Nephron (organoid): ENCODE data around the gene SERPINB10.

Experiments used
- H3K27ac Mint-ChIP-seq, 3 experiments: 2 replicates each; pipeline ENCODE4 v1.8.0; 2020; ENCODE audit warnings: mixed read lengths in 3 of 3, mild to moderate bottlenecking in 2 of 3, moderate library complexity in 1 of 3
- H3K27me3 Mint-ChIP-seq: 2 replicates; pipeline ENCODE4 v1.8.0; 2021; ENCODE audit warnings: low read depth, mild to moderate bottlenecking, moderate library complexity, mixed read lengths
- H3K36me3 Mint-ChIP-seq: 2 replicates; pipeline ENCODE4 v1.8.0; 2020; ENCODE audit warnings: low read depth, mixed read lengths
- H3K4me1 Mint-ChIP-seq: 2 replicates; pipeline ENCODE4 v1.8.0; 2020; ENCODE audit warnings: mixed read lengths
- H3K4me3 Mint-ChIP-seq, 3 experiments: 2 replicates each; pipeline ENCODE4 v1.8.0; 2020; ENCODE audit warnings: mild to moderate bottlenecking in 3 of 3, mixed read lengths in 3 of 3, moderate library complexity in 2 of 3
- H3K9me3 Mint-ChIP-seq: 2 replicates; pipeline ENCODE4 v1.8.0; 2020; ENCODE audit warnings: mixed read lengths
- TF ChIP-seq, protein P1 (sequence below), 3 experiments: fragments of 200-600 bp; sonication (generic); IDR thresholded peaks; one replicate each; pipeline ENCODE4 v1.5.0; 2021; ENCODE audit warnings: antibody characterized with exemption in 3 of 3; ENCODE audit not compliant: unreplicated experiment in 3 of 3

The SERPINB10 gene

DNA sequence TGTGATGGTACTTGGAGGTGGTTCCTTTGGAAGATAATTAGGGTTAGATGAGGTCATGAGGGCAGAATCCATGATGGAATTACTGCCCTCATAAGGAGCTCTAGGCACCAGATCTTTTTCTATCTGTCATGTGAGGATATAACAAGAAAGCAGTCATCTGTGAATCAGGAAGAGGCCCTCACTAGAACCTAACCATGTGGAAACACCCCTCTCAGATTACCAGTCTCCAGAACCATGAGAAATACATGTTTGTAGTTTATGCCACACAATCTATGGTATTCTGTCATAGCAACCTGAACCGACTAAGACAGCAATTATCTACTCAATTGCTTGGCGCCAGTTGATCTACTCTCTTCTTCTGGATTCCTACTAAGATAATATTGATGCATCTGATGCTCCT, 2.4 kb upstream of the SERPINB10 start:
- Mint-ChIP-seq H3K36me3 (no peaks in the 10 kb centered on the region), H3K4me1 (no peaks in the 10 kb centered on the region), H3K4me3 (no peak overlapping the region), H3K27ac (no peak overlapping the region), H3K9me3 (no peaks in the 10 kb centered on the region), H3K27me3 (no peaks in the 10 kb centered on the region)
- TF ChIP-seq, protein P1, sequence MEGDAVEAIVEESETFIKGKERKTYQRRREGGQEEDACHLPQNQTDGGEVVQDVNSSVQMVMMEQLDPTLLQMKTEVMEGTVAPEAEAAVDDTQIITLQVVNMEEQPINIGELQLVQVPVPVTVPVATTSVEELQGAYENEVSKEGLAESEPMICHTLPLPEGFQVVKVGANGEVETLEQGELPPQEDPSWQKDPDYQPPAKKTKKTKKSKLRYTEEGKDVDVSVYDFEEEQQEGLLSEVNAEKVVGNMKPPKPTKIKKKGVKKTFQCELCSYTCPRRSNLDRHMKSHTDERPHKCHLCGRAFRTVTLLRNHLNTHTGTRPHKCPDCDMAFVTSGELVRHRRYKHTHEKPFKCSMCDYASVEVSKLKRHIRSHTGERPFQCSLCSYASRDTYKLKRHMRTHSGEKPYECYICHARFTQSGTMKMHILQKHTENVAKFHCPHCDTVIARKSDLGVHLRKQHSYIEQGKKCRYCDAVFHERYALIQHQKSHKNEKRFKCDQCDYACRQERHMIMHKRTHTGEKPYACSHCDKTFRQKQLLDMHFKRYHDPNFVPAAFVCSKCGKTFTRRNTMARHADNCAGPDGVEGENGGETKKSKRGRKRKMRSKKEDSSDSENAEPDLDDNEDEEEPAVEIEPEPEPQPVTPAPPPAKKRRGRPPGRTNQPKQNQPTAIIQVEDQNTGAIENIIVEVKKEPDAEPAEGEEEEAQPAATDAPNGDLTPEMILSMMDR (IDR thresholded peaks at IDR 0.05; ENCODE audit: unreplicated experiment in 3 of 3) = no peak

DNA sequence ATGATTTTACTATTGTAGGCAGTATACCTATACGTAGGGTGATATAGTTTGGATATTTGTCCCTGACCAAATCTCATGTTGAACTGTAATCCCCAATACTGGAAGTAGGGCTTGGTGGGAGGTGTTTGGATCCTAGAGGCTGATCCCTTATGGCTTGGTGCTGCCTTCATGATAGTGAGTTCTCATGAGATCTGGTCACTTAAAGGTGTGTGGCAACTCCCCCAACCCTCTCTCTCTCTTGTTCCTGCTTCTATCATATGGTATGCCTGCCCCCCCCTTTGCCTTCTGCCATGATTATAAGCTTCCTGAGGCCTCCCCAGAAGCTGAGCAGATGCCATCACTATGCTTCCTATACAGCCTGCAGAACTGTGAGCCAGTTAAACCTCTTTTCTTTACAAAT, 1.7 kb upstream of the SERPINB10 start:
- no peaks in the 10 kb centered on the region for H3K27me3 Mint-ChIP-seq
- H3K4me1 Mint-ChIP-seq = no peaks in the 10 kb centered on the region
- H3K9me3 Mint-ChIP-seq = no peaks in the 10 kb centered on the region
- H3K4me3 Mint-ChIP-seq = no peak overlapping the region
- no peak overlapping the region for H3K27ac Mint-ChIP-seq
- TF ChIP-seq, protein P1 (IDR thresholded peaks at IDR 0.05; ENCODE audit: unreplicated experiment in 3 of 3) = no peak
- no peaks in the 10 kb centered on the region for H3K36me3 Mint-ChIP-seq

DNA sequence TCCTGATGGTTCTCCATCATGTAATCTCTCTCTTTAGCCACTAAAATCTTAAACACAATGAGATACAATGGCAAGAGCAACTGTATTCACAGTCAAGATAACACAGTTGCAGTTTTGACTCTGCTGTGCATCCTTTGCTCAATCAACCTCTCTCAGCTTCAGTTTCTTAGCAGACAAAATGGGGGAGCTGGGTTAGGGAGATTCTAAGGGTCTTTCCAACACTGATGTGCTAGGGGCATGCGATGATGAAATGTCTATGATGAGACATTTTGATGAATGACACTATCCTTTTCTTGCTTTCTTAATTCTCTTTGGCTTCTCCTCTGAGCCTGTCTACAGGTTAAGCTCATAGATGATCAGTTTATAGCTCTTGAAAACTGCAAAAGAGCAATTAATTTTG, 1.1 kb downstream of the SERPINB10 start:
- TF ChIP-seq, protein P1 (IDR thresholded peaks at IDR 0.05; ENCODE audit: unreplicated experiment in 3 of 3) = no peak
- H3K27me3 Mint-ChIP-seq = no peaks in the 10 kb centered on the region
- H3K27ac Mint-ChIP-seq = no peak overlapping the region
- H3K4me3 Mint-ChIP-seq = no peak overlapping the region
- H3K36me3 Mint-ChIP-seq = no peaks in the 10 kb centered on the region
- no peaks in the 10 kb centered on the region for H3K9me3 Mint-ChIP-seq
- no peaks in the 10 kb centered on the region for H3K4me1 Mint-ChIP-seq

DNA sequence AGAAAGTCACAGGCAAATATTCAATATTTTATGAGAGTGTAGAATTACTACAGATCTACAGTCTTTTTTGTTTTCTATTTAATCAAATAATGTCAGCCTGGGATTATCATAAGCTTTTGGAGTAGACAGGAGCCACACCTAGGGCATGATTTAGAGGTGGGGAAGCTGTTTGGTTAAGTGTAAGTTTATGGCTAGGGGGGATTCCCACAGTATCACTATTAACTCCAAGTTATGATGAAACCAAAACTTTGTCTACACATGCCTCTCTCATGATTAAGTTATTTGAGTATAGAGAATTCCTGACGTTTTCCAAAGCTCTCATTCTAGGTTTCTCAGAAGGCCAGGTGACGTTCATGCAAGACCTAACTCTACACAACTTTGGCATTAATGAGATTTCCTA, 2.1 kb downstream of the SERPINB10 start:
- TF ChIP-seq, protein P1 (IDR thresholded peaks at IDR 0.05; ENCODE audit: unreplicated experiment in 3 of 3) = no peak
- Mint-ChIP-seq H3K27ac (no peak overlapping the region), H3K27me3 (no peaks in the 10 kb centered on the region), H3K36me3 (no peaks in the 10 kb centered on the region), H3K4me3 (no peak overlapping the region), H3K9me3 (no peaks in the 10 kb centered on the region), H3K4me1 (no peaks in the 10 kb centered on the region)

DNA sequence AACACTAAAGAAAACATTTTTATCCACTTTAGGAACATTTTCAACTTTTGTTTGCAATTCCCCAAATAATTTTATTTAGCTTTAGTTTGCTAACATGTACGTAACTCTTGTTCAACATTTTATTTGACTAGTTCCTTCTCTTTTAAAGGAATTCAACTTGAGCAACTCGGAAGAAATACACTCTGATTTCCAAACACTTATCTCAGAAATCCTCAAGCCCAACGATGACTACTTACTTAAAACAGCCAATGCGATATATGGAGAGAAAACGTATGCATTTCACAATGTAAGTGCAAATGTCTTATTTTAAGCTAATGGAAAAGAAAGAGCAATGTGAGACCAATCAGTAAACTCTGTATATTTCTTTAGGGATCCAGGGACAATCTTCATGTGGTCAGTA, 10.1 kb downstream of the SERPINB10 start:
- no peaks in the 10 kb centered on the region for H3K4me1 Mint-ChIP-seq
- H3K27ac Mint-ChIP-seq = no peak overlapping the region
- H3K36me3 Mint-ChIP-seq = no peaks in the 10 kb centered on the region
- TF ChIP-seq, protein P1 (IDR thresholded peaks at IDR 0.05; ENCODE audit: unreplicated experiment in 3 of 3) = no peak
- no peak overlapping the region for H3K4me3 Mint-ChIP-seq
- no peaks in the 10 kb centered on the region for H3K27me3 Mint-ChIP-seq
- no peaks in the 10 kb centered on the region for H3K9me3 Mint-ChIP-seq

DNA sequence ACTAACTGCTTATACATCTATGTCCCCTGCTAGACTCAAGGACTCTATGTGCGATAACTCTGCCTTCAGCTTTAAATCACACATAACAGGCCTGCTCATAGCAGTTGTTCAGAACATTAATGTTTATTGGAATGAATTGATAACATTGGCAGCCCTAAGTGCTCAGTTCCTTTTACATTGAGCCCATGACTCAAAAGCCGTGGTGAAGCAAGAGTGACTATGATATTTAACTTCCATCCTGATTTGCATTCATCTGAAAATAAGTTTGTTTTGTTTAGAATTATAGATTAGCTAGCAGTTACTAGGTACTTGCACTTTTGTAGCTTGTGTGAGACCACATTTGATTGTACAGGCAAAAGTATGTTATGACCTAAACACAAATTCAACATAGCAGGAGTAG, 14.3 kb downstream of the SERPINB10 start:
- H3K36me3 Mint-ChIP-seq = no peaks in the 10 kb centered on the region
- no peak overlapping the region for H3K4me3 Mint-ChIP-seq
- no peaks in the 10 kb centered on the region for H3K27me3 Mint-ChIP-seq
- H3K27ac Mint-ChIP-seq = no peak overlapping the region
- no peaks in the 10 kb centered on the region for H3K4me1 Mint-ChIP-seq
- H3K9me3 Mint-ChIP-seq = no peaks in the 10 kb centered on the region
- TF ChIP-seq, protein P1 (IDR thresholded peaks at IDR 0.05; ENCODE audit: unreplicated experiment in 3 of 3) = no peak
